ENCODE data around the gene ANXA6.

The ANXA6 gene

DNA sequence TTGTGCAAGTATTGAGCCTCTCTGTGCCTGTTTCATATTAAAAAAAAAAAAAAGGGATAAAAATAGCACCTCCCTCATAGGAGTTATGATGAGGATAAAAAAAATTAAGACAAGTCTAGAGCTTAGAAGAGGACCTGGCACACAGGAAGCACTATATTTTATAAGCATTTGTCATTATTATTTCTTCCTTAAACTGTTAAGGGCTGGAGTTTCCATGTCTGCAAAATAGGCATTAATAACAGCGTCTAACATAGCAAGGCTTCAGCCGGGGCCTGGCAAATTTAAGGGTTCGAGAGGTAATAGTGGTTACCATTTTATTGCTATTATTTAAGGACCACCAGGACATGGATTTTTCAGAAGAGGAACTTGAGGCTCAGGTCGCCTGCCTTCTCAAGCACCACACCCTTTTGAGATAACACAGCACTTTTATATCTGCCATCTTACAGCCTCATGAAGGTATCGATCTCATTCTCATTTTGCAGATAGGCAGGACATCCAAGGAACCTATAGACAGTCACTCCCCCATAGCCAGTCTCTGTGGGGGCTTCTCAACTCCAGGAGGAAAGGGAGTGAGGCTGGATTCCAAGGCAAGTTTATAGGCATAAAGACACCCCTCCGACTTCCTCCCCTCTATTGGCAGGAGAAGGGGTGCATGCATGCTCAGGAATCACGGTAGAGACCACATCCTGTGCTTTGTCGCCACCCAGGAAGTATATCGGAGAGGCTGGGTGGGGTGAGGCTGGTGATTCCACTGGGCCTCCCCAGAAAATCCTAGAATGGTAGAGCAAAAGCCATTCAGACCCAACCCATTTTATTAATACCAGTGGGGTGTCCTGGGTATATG lies 2.4 kb downstream of the ANXA6 start:
- no peak for DNase-seq (ENCODE audit: extremely low read depth in 1 of 2, low read depth in 1 of 2)

DNA sequence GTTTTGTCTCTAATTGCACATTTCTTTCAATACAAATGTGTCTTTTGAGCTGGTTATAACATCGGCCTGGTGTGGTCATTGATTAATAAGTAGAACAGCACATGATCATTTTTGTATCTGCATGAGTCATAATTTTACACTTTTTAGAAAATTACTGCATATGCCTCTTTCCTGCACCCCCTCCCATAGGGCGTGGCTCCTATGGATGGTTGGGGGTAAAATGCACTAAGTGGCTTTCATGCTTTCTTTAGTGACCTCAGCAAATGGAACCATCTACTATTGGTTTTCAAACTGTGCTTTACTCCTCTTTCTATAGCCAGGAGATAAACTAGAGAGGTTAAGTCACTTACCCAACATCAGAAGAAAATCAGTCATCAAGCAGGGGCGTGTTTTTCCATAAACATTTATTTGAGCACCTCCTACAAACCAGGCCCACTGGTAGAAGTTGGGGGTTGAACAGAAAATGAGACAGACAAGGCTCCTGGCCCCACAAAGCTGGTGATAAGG lies 3.8 kb downstream of the ANXA6 start:
- no peak for DNase-seq (ENCODE audit: extremely low read depth in 1 of 2, low read depth in 1 of 2)

DNA sequence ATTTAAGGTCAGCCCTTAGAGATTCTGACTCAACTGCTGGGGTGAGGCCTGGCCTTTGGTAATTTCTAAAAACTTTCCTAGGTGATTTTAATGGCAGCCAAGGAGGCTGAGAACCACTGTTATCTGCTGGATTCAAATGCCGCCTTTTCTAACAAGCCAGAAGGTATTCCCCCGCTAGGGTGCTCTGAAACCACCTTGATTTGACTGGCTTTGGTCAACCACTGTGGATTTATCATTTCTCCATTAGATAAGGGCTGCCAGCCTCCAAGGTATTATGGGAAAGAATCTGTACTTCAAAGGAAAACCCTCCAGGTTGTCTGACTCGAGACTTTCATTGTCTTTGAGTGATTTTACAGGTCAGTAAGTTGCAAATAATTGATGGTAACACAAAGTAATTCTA lies 4.3 kb downstream of the ANXA6 start:
- no peak for DNase-seq (ENCODE audit: extremely low read depth in 1 of 2, low read depth in 1 of 2)

DNA sequence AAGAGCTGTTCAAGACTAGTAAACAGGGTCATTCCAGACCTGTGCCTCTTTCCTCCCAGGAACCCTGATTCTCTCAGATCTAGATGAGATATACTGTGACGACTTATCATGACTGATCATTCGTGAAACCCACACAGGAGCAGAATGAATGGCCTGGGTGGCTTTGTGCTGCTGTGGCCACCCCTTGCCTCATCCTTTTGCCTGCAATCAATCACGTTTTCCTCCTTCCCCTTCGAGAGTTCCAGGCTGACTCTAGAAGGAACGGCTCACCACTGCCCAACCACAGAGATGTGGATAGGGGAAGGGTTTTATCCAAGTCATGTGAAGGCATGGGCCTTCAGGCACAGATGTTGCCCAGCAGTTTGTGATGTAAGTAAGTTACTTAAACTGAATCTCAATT lies 5.8 kb downstream of the ANXA6 start:
- DNase-seq (ENCODE audit: extremely low read depth in 1 of 2, low read depth in 1 of 2), result no peak

DNA sequence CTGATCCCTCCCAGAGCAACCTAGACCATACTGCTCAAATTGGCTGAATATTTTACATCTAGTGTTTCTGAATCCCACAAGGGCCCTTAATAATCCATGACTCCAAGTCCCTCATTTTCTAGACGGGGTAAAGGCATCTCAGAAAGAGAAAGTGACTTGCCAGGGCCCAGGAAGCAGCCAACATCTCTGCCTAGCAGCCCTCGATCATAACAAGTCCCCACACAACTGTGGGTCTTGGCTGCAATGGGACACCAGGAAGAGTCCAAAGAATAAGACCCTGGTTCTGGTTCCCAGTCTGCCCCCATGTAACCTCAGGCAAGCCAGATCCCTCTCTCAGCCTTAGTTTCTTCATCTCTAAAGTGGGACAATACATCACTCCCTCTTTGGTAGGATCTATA lies 6.3 kb downstream of the ANXA6 start:
- DNase-seq (ENCODE audit: extremely low read depth in 1 of 2, low read depth in 1 of 2), result no peak

DNA sequence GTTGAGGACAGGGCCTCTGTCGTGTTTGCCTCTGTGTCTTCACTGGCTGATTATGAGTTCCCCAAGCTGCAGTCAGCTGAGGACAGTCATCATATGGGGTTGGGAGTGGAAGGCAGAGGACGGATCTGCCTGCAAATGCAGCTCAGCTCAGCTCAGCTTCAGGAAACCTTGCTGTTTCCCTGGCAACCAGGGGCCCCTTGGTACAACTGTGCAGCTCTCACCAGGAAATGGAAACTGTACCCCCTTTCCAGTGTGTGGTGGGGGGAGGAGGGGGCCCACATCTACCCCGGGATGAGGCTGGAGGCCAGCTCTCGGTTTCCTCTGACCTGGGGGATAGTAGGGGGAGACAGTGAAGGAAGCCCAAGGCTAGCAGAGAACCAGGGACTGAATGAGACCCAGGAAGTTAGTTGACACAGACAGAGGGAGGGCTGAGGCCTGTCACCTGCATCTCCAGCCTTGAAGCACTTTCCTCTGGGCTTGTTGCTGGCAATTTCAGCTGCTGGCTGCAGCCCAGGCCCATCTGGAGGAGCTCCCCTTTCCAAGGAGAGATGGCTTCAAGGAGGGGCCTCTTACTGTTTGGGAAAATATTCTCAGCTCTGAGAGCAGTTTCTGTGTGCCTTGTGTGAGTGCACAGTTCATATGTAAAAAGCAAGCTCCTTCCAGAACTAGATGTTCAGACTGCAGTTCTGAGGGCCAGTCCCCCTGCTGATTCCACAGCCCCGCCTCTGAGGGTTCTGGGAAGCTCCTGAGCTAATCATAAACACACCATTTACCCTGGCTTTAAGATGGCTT lies 6.9 kb downstream of the ANXA6 start:
- peak; percentile 56 to 61 for DNase-seq (ENCODE audit: extremely low read depth in 1 of 2, low read depth in 1 of 2)

DNA sequence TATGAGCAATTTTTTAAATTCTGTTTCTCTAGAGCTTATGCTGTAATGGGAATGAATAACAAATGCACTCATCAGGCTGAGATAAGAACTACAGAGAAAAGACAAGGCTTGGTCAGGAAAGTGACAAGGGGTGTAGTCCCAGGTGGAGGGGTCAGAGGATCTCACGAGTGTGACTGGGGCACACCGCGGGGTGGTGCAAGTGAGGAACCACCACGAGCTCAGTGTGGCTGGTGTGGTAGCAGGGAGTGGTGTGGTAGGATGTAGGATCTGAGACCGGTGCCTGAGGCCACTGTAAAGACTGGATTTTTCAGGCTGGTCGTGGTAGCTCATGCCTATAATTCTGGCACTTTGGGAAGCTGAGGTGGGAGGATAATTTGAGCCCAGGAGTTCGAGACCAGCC lies 9.0 kb downstream of the ANXA6 start:
- no peak for DNase-seq (ENCODE audit: extremely low read depth in 1 of 2, low read depth in 1 of 2)

DNA sequence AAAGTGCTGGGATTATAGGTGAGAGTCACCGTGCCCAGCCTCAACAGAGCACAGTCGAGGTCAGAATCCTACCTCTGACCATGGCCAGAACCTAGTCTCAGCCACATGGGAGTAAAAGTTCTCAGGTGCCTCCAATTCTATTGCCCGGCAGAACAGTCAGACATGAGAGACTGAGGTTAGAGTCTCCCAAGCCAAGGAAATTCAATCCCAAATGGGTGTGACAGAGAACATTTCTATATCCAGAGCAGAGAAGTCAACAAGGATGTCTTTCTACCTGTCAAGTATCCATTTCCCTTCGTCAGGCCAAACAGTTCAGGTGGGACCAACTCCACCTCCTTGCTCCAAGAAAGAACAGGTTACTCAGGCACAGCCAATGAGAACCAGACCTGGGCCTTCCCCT lies 10.5 kb downstream of the ANXA6 start:
- no peak for DNase-seq (ENCODE audit: extremely low read depth in 1 of 2, low read depth in 1 of 2)

DNA sequence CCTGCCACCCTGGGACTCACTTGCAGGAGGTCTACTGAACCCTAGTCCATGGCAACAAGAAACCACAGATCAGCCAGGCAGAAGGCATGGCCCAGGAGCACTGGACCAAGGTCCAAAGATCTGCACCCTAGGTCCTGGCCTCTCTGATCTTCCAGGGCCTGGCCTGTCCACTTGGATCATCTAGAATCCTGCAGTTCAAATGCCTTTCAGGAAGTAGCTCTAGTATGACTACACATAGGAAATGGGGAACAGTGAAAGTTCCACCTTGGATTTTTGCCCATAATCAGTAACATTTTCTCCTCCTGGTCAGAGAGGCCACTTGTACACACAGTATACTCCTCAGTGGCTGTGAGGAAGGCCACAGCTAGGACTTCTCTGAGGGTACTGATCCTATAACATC lies 11.5 kb downstream of the ANXA6 start:
- no peak for DNase-seq (ENCODE audit: extremely low read depth in 1 of 2, low read depth in 1 of 2)

DNA sequence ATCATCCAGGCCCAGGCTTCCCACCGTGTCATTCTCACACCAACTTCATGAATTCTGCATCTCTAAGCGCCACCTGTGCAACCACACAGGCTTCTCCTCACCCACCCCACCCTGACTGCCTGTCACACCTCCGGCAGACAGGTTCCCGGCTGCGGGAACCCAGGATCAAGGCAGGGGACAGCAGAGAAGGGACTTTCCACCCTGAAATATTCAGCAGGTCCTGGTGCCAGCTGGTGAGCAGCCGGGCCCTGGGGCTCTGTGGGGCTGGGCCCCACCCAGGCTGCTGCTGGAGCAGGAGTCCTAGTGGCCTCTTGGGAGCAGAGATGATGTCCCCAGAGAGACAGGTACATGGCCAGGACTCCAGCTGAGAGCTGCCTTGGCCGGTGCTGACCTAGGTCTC lies 12.7 kb downstream of the ANXA6 start:
- no peak for DNase-seq (ENCODE audit: extremely low read depth in 1 of 2, low read depth in 1 of 2)

DNA sequence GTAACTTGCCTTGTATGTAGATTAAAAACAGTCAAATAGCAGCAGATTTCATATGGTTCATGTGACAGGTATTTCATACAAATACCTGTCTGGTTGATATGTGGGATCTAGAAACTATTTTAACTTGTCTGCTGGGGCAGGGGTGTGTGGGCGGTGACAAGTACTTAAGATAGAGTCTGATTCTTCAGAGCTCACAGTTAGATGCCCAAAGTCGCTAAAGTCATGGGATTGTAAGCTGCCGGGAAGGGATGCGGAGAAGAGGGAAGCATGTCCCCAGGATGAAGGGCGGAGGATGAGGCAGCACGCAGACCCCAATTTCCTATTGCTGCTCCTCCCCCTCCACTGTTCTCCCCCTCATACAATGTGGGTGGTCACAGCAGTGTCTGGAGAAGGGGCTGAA lies 13.3 kb downstream of the ANXA6 start:
- DNase-seq (ENCODE audit: extremely low read depth in 1 of 2, low read depth in 1 of 2), result no peak

DNA sequence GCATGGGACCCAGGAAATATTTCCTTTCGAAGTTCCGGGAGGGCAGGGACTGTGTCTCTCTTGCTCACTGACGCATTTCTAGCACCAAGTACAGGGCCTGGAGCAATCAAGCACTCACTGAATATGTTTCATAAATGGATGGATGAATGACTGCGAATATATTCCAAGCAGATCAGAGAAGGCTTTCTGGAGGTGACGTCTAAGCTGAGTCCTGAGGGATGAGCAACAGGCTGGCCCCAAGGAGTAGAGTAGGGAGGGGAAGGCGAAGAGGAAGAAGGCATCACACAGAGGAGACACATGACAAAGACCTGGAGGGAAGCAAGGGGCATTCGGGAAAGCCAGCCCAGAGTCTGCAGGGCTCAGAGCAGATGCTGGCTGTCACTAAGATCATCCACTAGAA lies 13.9 kb downstream of the ANXA6 start:
- no peak for DNase-seq (ENCODE audit: extremely low read depth in 1 of 2, low read depth in 1 of 2)

DNA sequence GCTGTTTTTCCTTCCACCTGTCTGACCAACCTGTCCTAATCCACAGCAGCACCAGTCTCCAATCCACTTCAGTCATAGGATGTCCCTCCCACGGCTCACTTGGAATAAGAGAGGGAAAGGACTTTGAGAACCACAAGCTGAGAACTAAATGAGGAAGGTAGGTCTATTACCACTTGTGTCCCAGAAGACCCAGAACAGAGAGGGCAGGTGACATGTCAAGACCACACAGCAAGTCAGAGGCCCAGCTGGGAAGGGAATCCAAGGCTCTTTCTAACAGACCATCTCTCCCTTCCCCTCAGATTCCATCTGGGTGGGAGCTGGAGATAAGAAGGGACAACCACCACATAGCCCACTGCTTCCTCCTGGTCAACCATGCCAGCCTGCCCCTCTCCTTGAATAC lies 14.6 kb downstream of the ANXA6 start:
- no peak for DNase-seq (ENCODE audit: extremely low read depth in 1 of 2, low read depth in 1 of 2)

DNA sequence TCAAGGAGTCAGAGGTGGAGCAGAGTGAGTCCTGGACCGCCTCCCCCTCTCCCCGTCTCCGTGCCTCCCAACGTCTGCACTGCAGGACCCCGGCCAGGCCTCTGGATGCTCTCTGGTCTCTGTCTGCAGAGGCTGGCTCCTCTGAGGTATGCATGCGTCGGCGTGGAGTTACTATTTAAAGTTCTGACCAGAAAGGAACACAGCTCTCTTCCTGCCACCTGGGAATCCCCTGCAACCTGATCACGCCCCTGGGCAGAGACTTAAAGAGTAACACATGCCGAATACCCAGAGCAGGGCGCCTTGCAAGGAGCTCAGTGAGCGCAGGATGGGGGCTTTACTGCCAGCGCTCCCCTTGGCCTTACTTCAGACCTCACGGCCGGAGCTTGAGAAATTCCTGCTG lies 16.0 kb downstream of the ANXA6 start:
- no peak for DNase-seq (ENCODE audit: extremely low read depth in 1 of 2, low read depth in 1 of 2)

DNA sequence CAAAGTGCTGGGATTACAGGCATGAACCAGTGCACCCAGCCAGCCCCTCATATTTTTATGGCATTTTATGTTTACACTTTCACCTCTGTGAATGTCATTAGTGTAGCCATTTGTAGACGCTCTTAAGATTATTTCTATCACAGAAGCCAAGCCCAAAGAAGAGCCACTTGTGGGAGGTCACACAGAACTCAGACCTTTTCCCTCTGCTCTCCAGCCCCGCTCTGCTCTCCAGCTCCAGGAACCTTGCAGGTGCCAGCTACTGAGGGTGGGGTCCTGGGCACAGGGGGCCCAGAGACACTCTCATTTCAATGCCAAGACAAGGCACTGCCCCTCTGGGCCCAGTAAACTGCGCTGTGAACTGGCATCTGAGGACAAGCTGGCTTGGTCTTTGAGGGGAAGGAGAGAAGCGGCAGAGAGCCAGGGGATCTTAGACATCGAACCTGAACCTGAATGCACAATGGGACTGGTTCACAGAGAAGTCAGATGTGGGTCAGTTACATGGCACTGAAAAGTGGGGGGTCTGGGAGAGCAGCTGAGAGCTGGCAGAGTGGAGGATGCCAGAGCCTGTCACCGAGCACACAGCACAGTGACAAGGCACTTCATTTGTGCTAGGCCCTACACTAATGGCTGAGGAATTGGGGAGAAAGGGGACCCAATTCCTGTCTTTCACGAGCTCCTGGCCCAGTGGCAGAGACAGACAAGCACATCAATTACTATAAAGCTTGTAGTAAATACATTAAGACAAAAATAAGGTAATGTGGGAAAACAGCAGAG lies 16.7 kb downstream of the ANXA6 start:
- no peak for DNase-seq (ENCODE audit: extremely low read depth in 1 of 2, low read depth in 1 of 2)

DNA sequence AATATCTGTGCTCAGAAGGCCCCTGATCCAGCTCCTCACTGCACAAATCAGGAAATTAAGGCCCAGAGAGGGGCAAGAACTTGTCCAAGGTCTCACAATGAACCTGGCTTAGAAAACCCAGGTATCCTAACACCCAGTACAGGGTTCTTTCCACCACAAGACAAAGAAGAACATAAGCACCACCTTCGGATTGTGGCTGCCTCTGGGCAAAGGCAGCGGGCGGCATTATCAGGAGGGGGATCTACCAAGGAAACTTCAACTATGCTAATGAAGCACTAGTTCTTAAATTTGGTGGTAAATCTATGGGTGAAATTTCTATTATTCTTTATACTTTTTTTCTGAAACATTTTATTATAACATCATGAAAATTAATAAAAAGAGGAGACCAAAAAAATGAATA lies 17.9 kb downstream of the ANXA6 start:
- DNase-seq (ENCODE audit: extremely low read depth in 1 of 2, low read depth in 1 of 2), result no peak

DNA sequence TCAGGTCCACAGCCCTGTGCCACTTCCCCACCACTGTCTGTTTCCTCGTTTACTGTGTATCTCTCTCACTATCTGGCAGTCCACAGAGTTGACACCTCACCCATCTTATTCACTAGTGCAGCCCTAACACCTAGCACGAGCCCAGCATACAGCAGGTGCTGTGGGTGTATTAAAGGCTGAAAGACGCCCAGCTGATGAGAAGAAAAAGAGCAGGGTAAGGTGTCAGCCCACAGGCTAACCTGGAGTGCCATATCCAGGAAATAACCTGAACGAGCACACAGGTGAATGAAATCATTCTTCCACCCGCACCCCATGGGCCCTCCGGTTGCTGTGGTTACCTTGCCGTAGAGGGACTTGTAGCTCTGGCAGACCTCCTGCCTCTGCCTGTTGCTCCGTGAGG lies 18.6 kb downstream of the ANXA6 start:
- no peak for DNase-seq (ENCODE audit: extremely low read depth in 1 of 2, low read depth in 1 of 2)

DNA sequence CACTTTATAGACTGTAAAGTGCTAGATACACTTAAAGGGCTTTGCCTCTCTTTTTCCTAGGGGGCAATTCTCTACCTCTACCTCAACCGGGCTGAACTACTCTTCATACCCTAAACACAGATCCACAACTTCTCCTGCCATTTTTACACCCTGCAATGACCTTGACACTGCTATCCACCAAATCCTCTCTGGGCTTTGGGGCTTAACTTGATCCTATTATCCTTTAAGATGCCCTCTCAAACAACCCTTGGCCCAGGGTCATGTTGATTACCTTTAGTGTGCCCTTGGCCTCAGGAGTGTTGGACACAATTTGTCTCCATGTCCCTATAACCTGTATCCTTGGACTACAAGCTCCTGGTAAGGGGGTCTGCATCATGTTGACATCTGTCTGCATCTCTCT lies 19.5 kb downstream of the ANXA6 start:
- DNase-seq (ENCODE audit: extremely low read depth in 1 of 2, low read depth in 1 of 2), result no peak

DNA sequence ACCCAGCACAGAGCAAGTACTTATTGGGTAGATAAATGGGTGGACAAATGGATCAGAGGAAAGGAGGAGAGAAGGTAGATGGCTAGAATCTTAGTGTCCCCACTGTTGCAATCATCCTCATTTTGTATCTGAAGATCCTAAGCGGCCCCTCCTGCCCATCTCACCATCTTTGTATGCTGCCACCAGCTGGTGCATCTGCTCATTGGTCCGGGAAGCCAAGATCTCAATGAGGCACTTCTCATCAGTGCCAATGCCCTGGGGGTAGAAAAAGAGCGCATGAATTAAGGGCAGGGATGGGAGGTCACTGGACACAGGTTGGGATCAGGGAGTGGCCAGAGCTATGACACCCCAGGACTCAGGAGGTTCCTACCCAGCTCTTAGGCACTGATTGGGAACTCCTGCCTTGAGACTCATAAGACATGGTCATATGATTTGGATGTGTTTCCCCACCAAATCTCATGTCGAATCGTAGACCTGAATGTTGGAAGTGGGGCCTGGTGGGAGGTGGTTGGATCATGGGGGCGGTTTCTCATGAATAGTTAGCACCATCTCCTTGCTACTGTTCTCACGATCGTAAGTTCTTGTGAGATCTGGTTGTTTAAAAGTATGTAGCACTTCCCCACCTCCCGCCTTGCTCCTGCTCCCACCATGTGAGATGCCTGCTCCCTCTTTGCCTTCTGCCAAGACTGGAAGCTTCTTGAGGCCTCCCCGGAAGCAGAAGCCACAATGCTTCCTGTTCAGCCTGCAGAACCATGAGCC lies 20.3 kb downstream of the ANXA6 start:
- no peak for DNase-seq (ENCODE audit: extremely low read depth in 1 of 2, low read depth in 1 of 2)

DNA sequence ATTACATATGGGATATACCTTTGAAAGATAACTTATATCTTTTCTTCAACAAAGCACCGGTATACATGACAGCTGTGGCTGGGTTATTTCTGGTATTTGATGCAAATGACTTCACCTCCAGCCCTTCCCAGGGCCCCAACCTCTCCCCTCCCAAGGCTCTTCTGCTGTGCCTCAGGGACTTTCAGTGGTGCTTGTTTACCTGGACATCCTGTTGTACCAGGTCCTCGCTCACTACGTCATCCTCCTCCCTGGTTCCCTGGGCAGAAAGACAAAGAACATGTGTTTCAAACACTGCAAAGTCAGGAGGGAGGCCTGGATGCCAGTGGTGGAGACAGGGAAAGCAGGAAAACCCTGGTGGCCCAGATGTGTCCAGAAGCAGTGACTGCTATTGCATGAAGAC lies 23.4 kb downstream of the ANXA6 start:
- DNase-seq (ENCODE audit: extremely low read depth in 1 of 2, low read depth in 1 of 2), result no peak

DNA sequence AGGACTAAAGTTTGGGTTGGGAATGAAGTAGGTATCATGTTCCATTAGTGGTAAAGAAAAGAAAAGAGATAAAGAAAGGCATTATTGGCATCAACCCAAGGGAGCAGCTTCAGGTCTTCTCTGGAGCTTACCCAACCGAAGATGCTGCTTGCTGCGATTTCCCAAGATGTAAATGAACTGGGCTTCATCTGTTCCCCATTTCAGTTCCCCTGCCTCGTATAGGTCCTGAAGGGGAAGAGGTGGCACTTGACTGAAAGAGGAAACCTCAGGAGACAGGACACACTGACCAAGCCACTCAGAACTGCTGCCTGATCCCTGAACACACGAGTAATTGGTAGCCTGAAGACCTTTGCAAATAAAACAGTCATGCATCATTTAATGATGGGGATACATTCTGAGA lies 24.6 kb downstream of the ANXA6 start:
- DNase-seq (ENCODE audit: extremely low read depth in 1 of 2, low read depth in 1 of 2), result no peak

Data from activated CD8-positive, alpha-beta memory T cell treated with anti-CD3 and anti-CD28 coated beads for 1 hour (primary cell).